Stomach (tissue), 9 donors: ENCODE measurements around the gene PON3. TPM values are rescaled to one million over a fixed set of nuclear protein-coding genes. Genes with fewer than 3 reads are reported as not detected.

Source experiments
- DNase-seq, 2 donors: peaks; one replicate each; pipeline versions ENCODE4 v3.0.0 to v3.0.0-alpha.2; 2013 to 2019
- H3K27ac ChIP-seq, 5 donors: fragments of 200-600 bp in 4 of 5; sonication (generic) in 4 of 5; one replicate each; pipeline ENCODE4 v1.5.1; 2013 to 2019; ENCODE audit warnings: mild to moderate bottlenecking in 1 of 5, moderate library complexity in 1 of 5
- H3K27me3 ChIP-seq, 3 donors: fragments of 200-600 bp; sonication (generic); one replicate each; pipeline ENCODE4 v1.5.1; 2017 to 2019; ENCODE audit warnings: mixed run types in 1 of 3
- H3K36me3 ChIP-seq, 4 donors: fragments of 200-600 bp; sonication (generic); 1 replicate in 3 of 4; 2 replicates in 1 of 4; pipeline ENCODE4 v1.5.1; 2016 to 2019
- H3K4me1 ChIP-seq, 4 donors: fragments of 200-600 bp; sonication (generic); one replicate each; pipeline ENCODE4 v1.5.1; 2016 to 2019
- H3K4me3 ChIP-seq, 4 donors: fragments of 200-600 bp; sonication (generic) in 3 of 4; one replicate each; pipeline ENCODE4 v1.5.1; 2016 to 2019; ENCODE audit warnings: mild to moderate bottlenecking in 1 of 4
- H3K9me3 ChIP-seq, 4 donors: fragments of 200-600 bp; sonication (generic); one replicate each; pipeline ENCODE4 v1.5.1; 2016 to 2019
- CTCF ChIP-seq, 7 experiments: fragments of 450-650 bp in 4 of 7; fragments of 200-600 bp in 3 of 7; sonication (generic) in 3 of 7; IDR thresholded peaks; one replicate each; pipeline ENCODE4 v1.5.1; 2016 to 2019; ENCODE audit warnings: antibody characterized with exemption in 7 of 7, control low read depth in 2 of 7, mild to moderate bottlenecking in 1 of 7
- EP300 ChIP-seq: sonication (generic); formaldehyde crosslinking; IDR thresholded peaks from one replicate; pipeline ENCODE4 v1.6.1; 2017; ENCODE audit warnings: antibody characterized with exemption
- POLR2A ChIP-seq, 4 donors: fragments of 450-650 bp; IDR thresholded peaks; one replicate each; pipeline ENCODE4 v1.6.1; 2016; ENCODE audit warnings: antibody characterized with exemption in 4 of 4, control low read depth in 2 of 4, mild to moderate bottlenecking in 1 of 4, moderate library complexity in 1 of 4
- POLR2AphosphoS5 ChIP-seq, 3 donors: sonication (generic); formaldehyde crosslinking; IDR thresholded peaks; one replicate each; pipeline ENCODE4 v1.6.1; 2016; ENCODE audit warnings: antibody characterized with exemption in 3 of 3
- WGBS, 5 donors: extraction: QIAGEN DNeasy Blood & Tissue Kit in 3 of 5; methylation state at CpG; one replicate each; pipeline versions ENCODE4 v1.1.5 to v1.1.7; 2013 to 2018; 5-methylcytosine and 5-hydroxymethylcytosine counted together
- intact Hi-C: fragments of 100-400 bp; cut with DNase I; formaldehyde crosslinking; loops from one replicate; pipeline ENCODE4 v1.15.1; 2023; ENCODE audit warnings: low total_unique reads
- polyA plus RNA-seq, 3 donors: library from polyadenylated mRNA; stranded (reverse); fragments of 200-250 nt; gene quantifications; one replicate each; pipeline ENCODE4 v1.2.3, GENCODE V29; 2013
- small RNA-seq, 4 donors: library from RNA; depleted of rRNA; stranded (forward); fragments of <200 nt; gene quantifications; one replicate each; pipeline ENCODE3, GENCODE V24; 2016
- total RNA-seq, 5 donors: library from RNA; depleted of rRNA; stranded (reverse); fragments of >200 nt; gene quantifications; one replicate each; pipeline versions ENCODE4 v1.1.0 to v1.2.3, GENCODE V29; 2014 to 2016
- donor health status: healthy with polysubstance abuse.
- donor health status: Bipolar disorder and iron deficiency.
- donor health status: healthy.

The PON3 gene
- total and polyA plus RNA-seq, 8 donors: 1.2 to 9.4 (median 3.9) TPM; not detected in 2

GRCh38 chr7:95316588-95316987 lies 79.6 kb downstream of the PON3 start:
- no peak for DNase-seq
- TF ChIP-seq POLR2AphosphoS5 (IDR thresholded peaks at IDR 0.05) (no peak), POLR2A (IDR thresholded peaks at IDR 0.05) (no peak), CTCF (IDR thresholded peaks at IDR 0.05) (no peak), EP300 (no peak)
- 77 to 88% (median 83%) methylated on average over 2 of the region's 2 CpGs for WGBS, 5 donors
- Histone ChIP-seq H3K4me3 (no peak overlapping the region), H3K27ac (no peak overlapping the region), H3K9me3 (no peaks in the 10 kb centered on the region), H3K36me3 (no peaks in the 10 kb centered on the region), H3K4me1 (no peaks in the 10 kb centered on the region), H3K27me3 (no peaks in the 10 kb centered on the region)
- intact Hi-C loops: no loop called here

DNA sequence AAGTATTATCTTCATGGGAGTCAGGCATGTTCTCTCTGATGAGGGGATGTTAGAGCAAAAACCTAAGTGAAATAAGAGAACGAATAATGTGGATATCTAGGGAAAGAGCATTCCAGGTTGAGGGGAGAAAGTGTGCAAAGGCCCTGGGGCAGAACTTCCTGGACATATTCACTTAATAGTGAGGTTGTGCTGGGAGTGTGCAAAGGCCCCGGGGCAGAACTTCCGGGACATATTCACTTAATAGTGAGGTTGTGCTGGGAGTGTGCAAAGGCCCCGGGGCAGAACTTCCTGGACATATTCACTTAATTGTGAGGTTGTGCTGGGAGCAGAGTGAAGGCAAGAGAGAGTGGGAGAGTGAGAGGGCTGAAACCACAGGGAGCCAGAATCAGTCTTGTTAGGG lies 83.6 kb downstream of the PON3 start:
- intact Hi-C loops: no loop called here
- TF ChIP-seq POLR2A (IDR thresholded peaks at IDR 0.05) (no peak), EP300 (no peak), POLR2AphosphoS5 (IDR thresholded peaks at IDR 0.05) (no peak), CTCF (IDR thresholded peaks at IDR 0.05) (no peak)
- WGBS, 5 donors: 73 to 97% (median 96%) methylated on average over 4 of the region's 4 CpGs
- Histone ChIP-seq H3K4me3 (no peak overlapping the region), H3K4me1 (no peaks in the 10 kb centered on the region), H3K27me3 (no peaks in the 10 kb centered on the region), H3K36me3 (no peaks in the 10 kb centered on the region), H3K9me3 (no peaks in the 10 kb centered on the region), H3K27ac (no peak overlapping the region)
- DNase-seq: no peak

GRCh38 chr7:95311389-95311788 lies 84.8 kb downstream of the PON3 start:
- intact Hi-C loops: no loop called here
- no peak overlapping the region for H3K4me3 ChIP-seq
- DNase-seq: no peak
- H3K4me1 ChIP-seq: no peaks in the 10 kb centered on the region
- no peak for TF ChIP-seq POLR2AphosphoS5 (IDR thresholded peaks at IDR 0.05)
- no peak for TF ChIP-seq CTCF (IDR thresholded peaks at IDR 0.05)
- TF ChIP-seq EP300: no peak
- no peak for TF ChIP-seq POLR2A (IDR thresholded peaks at IDR 0.05)
- H3K36me3 ChIP-seq: no peaks in the 10 kb centered on the region
- 79 to 93% (median 90%) methylated on average over 2 of the region's 2 CpGs for WGBS, 5 donors
- H3K9me3 ChIP-seq: no peaks in the 10 kb centered on the region
- H3K27ac ChIP-seq: no peak overlapping the region
- no peaks in the 10 kb centered on the region for H3K27me3 ChIP-seq

DNA sequence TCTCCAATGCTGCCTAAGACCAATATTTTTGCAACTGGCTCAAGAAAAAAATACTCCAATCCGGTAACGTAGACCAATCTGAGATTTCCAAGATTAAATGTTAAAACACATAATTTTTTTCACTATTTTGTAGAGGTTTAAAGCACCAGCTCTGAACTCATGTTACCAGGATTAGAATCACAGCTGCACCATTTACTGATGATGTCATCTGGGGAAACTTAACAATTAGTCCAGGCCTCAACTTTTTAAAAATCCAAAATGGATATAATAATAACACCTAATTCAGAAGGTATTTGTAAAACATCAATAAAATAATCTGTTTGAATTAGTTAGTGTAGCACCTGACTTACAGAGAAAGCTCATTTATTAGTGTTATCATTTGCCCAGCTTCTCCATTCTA lies 86.2 kb downstream of the PON3 start:
- H3K4me3 ChIP-seq: no peak overlapping the region
- 81 to 92% (median 86%) methylated on average over 2 of the region's 2 CpGs for WGBS, 5 donors
- no peaks in the 10 kb centered on the region for H3K36me3 ChIP-seq
- intact Hi-C loops: no loop called here
- H3K4me1 ChIP-seq: no peaks in the 10 kb centered on the region
- no peak for DNase-seq
- no peaks in the 10 kb centered on the region for H3K9me3 ChIP-seq
- no peak overlapping the region for H3K27ac ChIP-seq
- H3K27me3 ChIP-seq: no peaks in the 10 kb centered on the region
- TF ChIP-seq EP300 (no peak), CTCF (IDR thresholded peaks at IDR 0.05) (no peak), POLR2A (IDR thresholded peaks at IDR 0.05) (no peak), POLR2AphosphoS5 (IDR thresholded peaks at IDR 0.05) (no peak)

Small RNA genes lying within 50 kb of the gene (small RNA-seq; reads per million reads assigned to genes)
- gene AC004022.2: 0 reads per million in 4 donors

Other genes starting within 250 kb of the PON3 start
- under 1 TPM in 1 of 5 donors, not detected in 4; 0.55 TPM for gene PON1, start 71.8 kb downstream of the PON3 start, total RNA-seq
- under 1 TPM in 1 of 3 donors, not detected in 2; 0.30 TPM for gene PON1, start 71.8 kb downstream of the PON3 start, polyA plus RNA-seq
- 100 to 1,000 TPM in 2 of 5 donors, 10 to 100 TPM in 3; 14.0 to 151 (median 79.9) TPM for gene PON2, start 38.7 kb upstream of the PON3 start, total RNA-seq
- 10 to 100 TPM in 2 of 3 donors, 1 to 10 TPM in 1; 6.3 to 23.1 (median 16.2) TPM for gene PON2, start 38.7 kb upstream of the PON3 start, polyA plus RNA-seq
- under 1 TPM in 1 of 5 donors, not detected in 4; 0.18 TPM for gene ASB4, start 89.6 kb upstream of the PON3 start, total RNA-seq
- 1 to 10 TPM in 1 of 3 donors, under 1 TPM in 2; 0.03 to 1.7 (median 0.37) TPM for gene ASB4, start 89.6 kb upstream of the PON3 start, polyA plus RNA-seq
- gene PDK4, start 200.1 kb upstream of the PON3 start, total RNA-seq: 100 to 1,000 TPM in 3 of 5 donors, 10 to 100 TPM in 2; 83.5 to 697 (median 176) TPM
- gene PDK4, start 200.1 kb upstream of the PON3 start, polyA plus RNA-seq: 100 to 1,000 TPM in 1 of 3 donors, 10 to 100 TPM in 2; 53.5 to 122 (median 93.5) TPM